ENCODE data around the gene SLC25A46. TPM values are rescaled to one million over a fixed set of nuclear protein-coding genes. Genes with fewer than 3 reads are reported as not detected.

Gene SLC25A46
- total RNA-seq, 1 donor from 2014 or later: 32.8 TPM

DNA sequence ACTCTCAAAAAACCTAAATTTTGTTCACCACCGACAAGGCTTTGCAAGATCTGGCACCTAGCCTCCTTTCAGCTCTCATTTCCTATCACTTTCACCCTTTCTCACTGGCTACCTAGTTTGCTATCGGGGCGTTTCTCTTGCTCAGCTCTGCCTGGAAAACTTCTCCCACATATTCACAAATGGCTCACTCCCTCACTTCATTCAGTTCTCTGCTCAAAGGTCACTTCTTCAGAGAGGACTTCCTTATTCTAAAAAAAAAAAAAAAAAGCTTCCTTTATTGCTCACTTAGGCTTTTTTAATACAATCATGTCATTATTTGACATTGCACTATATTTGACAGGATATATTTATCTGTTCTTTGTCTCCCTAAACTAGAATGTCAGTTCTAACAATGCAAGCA, 2.1 kb upstream of the SLC25A46 start:
- H3K4me3 ChIP-seq (ENCODE audit: low read depth, low read length): peak overlapping the region; percentile 32
- no peak for DNase-seq (ENCODE audit: low read depth)
- TF ChIP-seq, protein P1, sequence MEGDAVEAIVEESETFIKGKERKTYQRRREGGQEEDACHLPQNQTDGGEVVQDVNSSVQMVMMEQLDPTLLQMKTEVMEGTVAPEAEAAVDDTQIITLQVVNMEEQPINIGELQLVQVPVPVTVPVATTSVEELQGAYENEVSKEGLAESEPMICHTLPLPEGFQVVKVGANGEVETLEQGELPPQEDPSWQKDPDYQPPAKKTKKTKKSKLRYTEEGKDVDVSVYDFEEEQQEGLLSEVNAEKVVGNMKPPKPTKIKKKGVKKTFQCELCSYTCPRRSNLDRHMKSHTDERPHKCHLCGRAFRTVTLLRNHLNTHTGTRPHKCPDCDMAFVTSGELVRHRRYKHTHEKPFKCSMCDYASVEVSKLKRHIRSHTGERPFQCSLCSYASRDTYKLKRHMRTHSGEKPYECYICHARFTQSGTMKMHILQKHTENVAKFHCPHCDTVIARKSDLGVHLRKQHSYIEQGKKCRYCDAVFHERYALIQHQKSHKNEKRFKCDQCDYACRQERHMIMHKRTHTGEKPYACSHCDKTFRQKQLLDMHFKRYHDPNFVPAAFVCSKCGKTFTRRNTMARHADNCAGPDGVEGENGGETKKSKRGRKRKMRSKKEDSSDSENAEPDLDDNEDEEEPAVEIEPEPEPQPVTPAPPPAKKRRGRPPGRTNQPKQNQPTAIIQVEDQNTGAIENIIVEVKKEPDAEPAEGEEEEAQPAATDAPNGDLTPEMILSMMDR (conservative IDR thresholded peaks at IDR 0.05; ENCODE audit: low read depth, low read length): no peak

DNA sequence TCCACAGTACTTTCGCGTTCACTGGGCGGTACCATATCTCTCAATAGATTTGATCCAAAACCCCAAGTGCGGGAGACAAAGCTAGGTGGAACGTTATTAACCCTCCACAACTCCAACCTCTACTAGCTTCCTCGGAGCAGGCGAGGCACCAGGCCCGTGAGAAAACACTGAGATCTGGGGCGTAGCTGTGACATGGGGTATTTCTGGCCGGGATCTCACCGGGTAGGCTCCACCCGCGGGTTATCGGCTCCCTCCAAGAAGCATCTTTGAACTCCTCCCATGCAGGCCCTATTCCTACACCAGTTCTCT, 350 bp upstream of the SLC25A46 start:
- TF ChIP-seq, protein P1 (conservative IDR thresholded peaks at IDR 0.05; ENCODE audit: low read depth, low read length): no peak

GRCh38 chr5:110751902-110752762, 13.3 kb downstream of the SLC25A46 start:
- no peak overlapping the region for H3K4me3 ChIP-seq (ENCODE audit: low read depth, low read length)
- TF ChIP-seq, protein P1 (conservative IDR thresholded peaks at IDR 0.05; ENCODE audit: low read depth, low read length): no peak
- no peak for DNase-seq (ENCODE audit: low read depth)

More for the DNA sequence above, 350 bp upstream of the SLC25A46 start:
- DNase-seq (ENCODE audit: low read depth): no peak
- H3K4me3 ChIP-seq (ENCODE audit: low read depth, low read length): peak overlapping the region; percentile 87

GRCh38 chr5:110752953-110753352, 14.1 kb downstream of the SLC25A46 start:
- no peak for DNase-seq (ENCODE audit: low read depth)
- TF ChIP-seq, protein P1 (conservative IDR thresholded peaks at IDR 0.05; ENCODE audit: low read depth, low read length): no peak
- H3K4me3 ChIP-seq (ENCODE audit: low read depth, low read length): no peak overlapping the region

DNA sequence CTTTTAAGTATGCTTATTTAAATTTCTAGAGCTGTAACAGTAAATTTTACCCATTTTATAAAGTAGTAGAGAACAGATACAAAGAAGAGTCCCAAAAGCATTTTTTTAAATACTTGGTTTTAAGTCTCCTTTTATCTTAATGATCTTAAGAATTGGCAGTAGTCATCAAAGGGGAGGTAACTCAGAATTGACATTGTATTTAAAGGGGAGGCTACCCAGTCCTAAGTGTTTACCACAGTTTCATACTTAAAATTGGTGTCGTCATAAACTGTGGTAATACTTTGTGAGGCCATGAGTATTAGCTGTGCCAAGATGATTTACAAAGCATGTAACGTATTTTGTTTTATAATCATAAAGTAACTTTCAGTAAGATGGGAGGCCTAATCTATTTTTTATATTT, 14.8 kb downstream of the SLC25A46 start:
- H3K4me3 ChIP-seq (ENCODE audit: low read depth, low read length): no peak overlapping the region
- TF ChIP-seq, protein P1 (conservative IDR thresholded peaks at IDR 0.05; ENCODE audit: low read depth, low read length): no peak
- DNase-seq (ENCODE audit: low read depth): no peak

DNA sequence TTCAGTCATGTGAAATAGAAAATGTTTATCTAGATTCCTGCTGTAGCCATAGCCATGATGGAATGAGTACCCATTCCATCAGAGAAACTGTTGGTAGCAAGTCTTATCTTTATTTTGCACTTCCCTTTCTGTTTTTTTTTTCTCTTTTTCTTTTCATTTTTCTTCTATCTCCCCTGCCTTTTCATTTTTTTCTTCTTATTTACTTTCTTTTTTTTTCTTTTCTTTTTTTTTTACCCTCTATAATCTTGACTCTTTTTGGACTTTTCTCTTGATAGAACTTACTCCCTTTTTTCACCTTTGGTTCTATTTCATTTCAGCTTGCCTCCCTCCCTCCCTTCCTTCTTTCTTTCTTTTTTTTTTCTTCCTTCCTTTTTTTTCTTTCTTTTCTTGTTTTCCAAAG, 15.4 kb downstream of the SLC25A46 start:
- TF ChIP-seq, protein P1 (conservative IDR thresholded peaks at IDR 0.05; ENCODE audit: low read depth, low read length): no peak
- DNase-seq (ENCODE audit: low read depth): no peak
- no peak overlapping the region for H3K4me3 ChIP-seq (ENCODE audit: low read depth, low read length)
